Astrocyte (in vitro differentiated cells and primary cell): ENCODE data around the gene BSND.

Source experiments
- CTCF ChIP-seq: IDR thresholded peaks from 2 replicates; pipeline ENCODE4 v1.5.1; 2011; ENCODE audit warnings: low read depth, mild to moderate bottlenecking, inconsistent platforms, low read length, moderate library complexity; ENCODE audit not compliant: insufficient read depth
- EZH2 ChIP-seq: IDR thresholded peaks from 2 replicates; pipeline ENCODE4 v1.6.1; 2012; ENCODE audit warnings: mild to moderate bottlenecking, low read length, inconsistent platforms; ENCODE audit not compliant: insufficient read depth

GRCh38 chr1:55043011-55043410, 44.3 kb downstream of the BSND start:
- TF ChIP-seq EZH2 (no peak), CTCF (no peak)
